Measurements from ENCODE around the gene APPBP2. TPM values are rescaled to one million over a fixed set of nuclear protein-coding genes. Genes with fewer than 3 reads are reported as not detected.

The APPBP2 gene
- total and polyA plus RNA-seq, 2 of the 8 experiments (the other 6 are each of a cell fraction or from before 2014, with no cell fraction given): 3.3 to 18.0 TPM

- peaks cover 22 to 87% of the 10 kb centered on the region in 2 experiments for H3K79me2 ChIP-seq (ENCODE audit: control insufficient read depth in 1 of 2, insufficient read depth in 2 of 2, low read length in 2 of 2)
- H3K56ac ChIP-seq (replicated peaks; ENCODE audit: insufficient read length, low read depth, low read length): no peak overlapping the region
- H2AK5ac ChIP-seq (ENCODE audit: low read depth, low read length): no peak overlapping the region
- no peak overlapping the region for H4K5ac ChIP-seq (ENCODE audit: insufficient read length, low read depth, low read length)
- no peak overlapping the region for H3K18ac ChIP-seq (ENCODE audit: extremely low read depth, low read length)
- no peak overlapping the region for H3K4me2 ChIP-seq (ENCODE audit: insufficient read depth in 1 of 2, low read depth in 2 of 2, low read length in 2 of 2)
- H3K9ac ChIP-seq (replicated peaks in 1 of 4; ENCODE audit: extremely low read depth in 1 of 4, low read depth in 3 of 4, low read length in 3 of 4): no peak overlapping the region
- no peak overlapping the region for H3K23ac ChIP-seq (ENCODE audit: insufficient read length)
- peaks cover 2 to 13% of the 10 kb centered on the region in 2 experiments for H4K20me1 ChIP-seq (replicated peaks in 1 of 2; ENCODE audit: control insufficient read depth in 1 of 2, insufficient read depth in 2 of 2, low read length in 2 of 2)
- no peak overlapping the region for H4K8ac ChIP-seq (ENCODE audit: extremely low read depth, insufficient read depth, low read length)
- H3K9me3 ChIP-seq (ENCODE audit: insufficient read depth in 2 of 2, low read depth in 1 of 2, low read length in 1 of 2): no peaks in the 10 kb centered on the region
- H4K91ac ChIP-seq (replicated peaks; ENCODE audit: insufficient read length, low read length): no peak overlapping the region
- peaks cover 12% of the 10 kb centered on the region; the same call in 1 of the 2 replicates for H3K79me1 ChIP-seq (ENCODE audit: low read depth, low read length)
- no peak overlapping the region for H2AFZ ChIP-seq (ENCODE audit: low read length)
- CTCF ChIA-PET (ENCODE audit: partially characterized antibody): interaction anchor here (0.6 kb wide), 1 partner anchor 67 kb away, joined by 3 read pairs; no protein-coding TSS in a partner anchor
- 92% methylated on average over 4 of the region's 4 CpGs; no CpG with 5 or more reads in 1 of the 2 experiments for WGBS, 2 experiments (ENCODE audit: extremely low coverage in 1 of 2, insufficient coverage in 1 of 2, insufficient read length in 1 of 2, insufficient replicate concordance in 2 of 2, low coverage in 1 of 2, low lambda C conversion rate in 2 of 2, missing lambda C conversion rate in 1 of 2)
- no peak overlapping the region for H3K27ac ChIP-seq (ENCODE audit: low read depth, low read length)
- no peak overlapping the region for H2BK20ac ChIP-seq (ENCODE audit: low read length)
- H3K27me3 ChIP-seq (replicated peaks in 1 of 4; ENCODE audit: control insufficient read depth in 3 of 4, extremely low read depth in 1 of 4, insufficient read depth in 3 of 4, low read length in 3 of 4): no peaks in the 10 kb centered on the region
- H2BK15ac ChIP-seq (ENCODE audit: low read length): no peak overlapping the region
- no peak overlapping the region for H2BK120ac ChIP-seq (replicated peaks; ENCODE audit: low read depth, low read length)
- H3K4ac ChIP-seq (replicated peaks; ENCODE audit: insufficient read length, low read depth, low read length): no peak overlapping the region
- no peaks in the 10 kb centered on the region; the same call in 1 of the 2 replicates for H3K23me2 ChIP-seq (ENCODE audit: low read depth, low read length)
- POLR2A ChIA-PET (ENCODE audit: partially characterized antibody): no interaction called here
- FAIRE-seq (no peak), DNase-seq (ENCODE audit: low read depth in 1 of 2, low spot score in 2 of 2) (no peak)
- no peak overlapping the region for H3K4me3 ChIP-seq (ENCODE audit: extremely low read depth in 1 of 4, insufficient read depth in 2 of 4, low read depth in 3 of 4, low read length in 4 of 4)
- H3K36me3 ChIP-seq (ENCODE audit: control insufficient read depth in 2 of 4, insufficient read depth in 4 of 4, low read length in 3 of 4): peaks cover 0 to 11% (median 0%) of the 10 kb centered on the region in 4 experiments; a peak in 1 of 8 replicates
- no peak overlapping the region for H3K14ac ChIP-seq (ENCODE audit: insufficient read length)
- H2BK12ac ChIP-seq (ENCODE audit: low read depth, low read length): no peak overlapping the region
- no peak overlapping the region for H2BK5ac ChIP-seq (ENCODE audit: low read depth, low read length)
- H3K4me1 ChIP-seq (replicated peaks in 1 of 4; ENCODE audit: control insufficient read depth in 3 of 4, insufficient read depth in 4 of 4, low read length in 3 of 4): no peaks in the 10 kb centered on the region; a peak in 1 of 7 replicates
- TF ChIP-seq ASH2L (IDR thresholded peaks at IDR 0.05; ENCODE audit: low read length) (no peak), HDAC2 (IDR thresholded peaks at IDR 0.05; ENCODE audit: borderline replicate concordance in 1 of 2, low read depth in 2 of 2, low read length in 2 of 2) (no peak), CHD1 (IDR thresholded peaks at IDR 0.05; ENCODE audit: low read depth, low read length) (no peak), MAX (IDR thresholded peaks at IDR 0.05) (no peak), MAFK (IDR thresholded peaks at IDR 0.05; ENCODE audit: low read depth, low read length) (no peak), BCL11A (IDR thresholded peaks at IDR 0.05; ENCODE audit: low read depth in 2 of 2, low read length in 2 of 2) (no peak), CBX8 (IDR thresholded peaks at IDR 0.05; ENCODE audit: borderline replicate concordance, low read depth, low read length) (no peak), SIRT6 (IDR thresholded peaks at IDR 0.05; ENCODE audit: low read length) (no peak), SIX5 (IDR thresholded peaks at IDR 0.05; ENCODE audit: low read depth, low read length) (no peak), HDAC6 (IDR thresholded peaks at IDR 0.05; ENCODE audit: low read depth, low read length) (no peak), FOSL1 (IDR thresholded peaks at IDR 0.05; ENCODE audit: insufficient read depth, low read depth, low read length) (no peak), NRF1 (IDR thresholded peaks at IDR 0.05; ENCODE audit: low read depth, low read length) (no peak), PHF8 (conservative IDR thresholded peaks at IDR 0.05; ENCODE audit: low read depth, low read length) (no peak), SAP30 (IDR thresholded peaks at IDR 0.05; ENCODE audit: insufficient read depth, insufficient replicate concordance, low read length) (no peak), SP4 (IDR thresholded peaks at IDR 0.05; ENCODE audit: low read length) (no peak)
Observed at GRCh38 chr17:60519795-60520194, 6.2 kb downstream of the APPBP2 start.

Data from H1 (cell line).